OCI-LY3 (cell line): ENCODE measurements around the gene RANBP9.

Experiments used
- CTCF ChIP-seq: fragments of 200-600, 300-600 bp; sonication (generic); IDR thresholded peaks from 2 replicates; pipeline ENCODE4 v1.5.1; 2014; ENCODE audit warnings: antibody characterized with exemption, low read length, low read depth
- EZH2phosphoT487 ChIP-seq: fragments of 200-600 bp; shearing (Covaris generic); IDR thresholded peaks from 2 replicates; pipeline ENCODE4 v1.6.1; 2018; ENCODE audit warnings: antibody characterized with exemption, mixed run types, low read depth

DNA sequence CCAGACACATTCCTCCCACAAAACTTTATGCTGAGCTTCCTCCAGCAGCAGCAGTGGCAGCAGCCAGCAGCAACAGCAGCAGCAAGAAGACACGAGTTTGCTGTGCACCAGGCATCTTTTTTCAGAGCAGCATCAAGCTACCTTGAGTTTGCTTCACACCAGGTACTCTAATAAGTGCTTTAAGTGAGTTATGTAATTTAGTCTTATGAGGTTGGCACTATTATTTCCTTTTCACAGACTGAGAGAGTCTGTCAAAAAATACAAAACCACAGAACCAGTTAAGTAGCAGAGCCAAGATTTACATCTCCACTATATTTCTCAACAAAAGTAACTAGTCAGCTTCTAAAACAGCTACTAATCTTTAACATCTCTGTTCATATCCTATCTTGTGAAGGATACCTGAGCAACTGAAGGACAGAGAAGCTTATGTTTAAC lies 23.7 kb downstream of the RANBP9 start:
- TF ChIP-seq CTCF (no peak), EZH2phosphoT487 (no peak)
